Measurements from ENCODE around the gene TBL2.

TBL2 gene

GRCh38 chr7:73596191-73597065 is 18.0 kb upstream of the TBL2 start:
- H3K4me1 ChIP-seq (ENCODE audit: control extremely low read depth in 1 of 4, control insufficient read depth in 4 of 4, insufficient read depth in 4 of 4, low read length in 3 of 4), result no peaks in the 10 kb centered on the region
- no peaks in the 10 kb centered on the region for H3K36me3 ChIP-seq (ENCODE audit: control insufficient read depth in 4 of 4, insufficient read depth in 4 of 4, low read length in 3 of 4)
- POLR2A ChIA-PET, result no interaction called here
- 68% methylated on average over 28 of the region's 37 CpGs for WGBS (ENCODE audit: insufficient coverage)
- DNase-seq, result no peak
- H3K27me3 ChIP-seq (replicated peaks in 2 of 5; ENCODE audit: control insufficient read depth in 4 of 5, insufficient read depth in 5 of 5, low read length in 4 of 5), result peaks cover 4 to 77% (median 11%) of the 10 kb centered on the region in 5 experiments
- CTCF ChIA-PET, result interaction anchor here (1.2 to 1.8 kb wide), 2 partner anchors 10 to 258 kb away, joined by 3 to 11 read pairs; no protein-coding TSS in a partner anchor
- no peak overlapping the region for H3K27ac ChIP-seq (ENCODE audit: insufficient read depth in 1 of 2, low read depth in 1 of 2, low read length in 2 of 2, poor library complexity in 1 of 2, severe bottlenecking in 2 of 2)
- H3K9me3 ChIP-seq (ENCODE audit: control extremely low read depth in 1 of 5, control insufficient read depth in 4 of 5, insufficient read depth in 2 of 5, low read depth in 1 of 5, low read length in 4 of 5), result no peaks in the 10 kb centered on the region
- H3K4me3 ChIP-seq (ENCODE audit: control insufficient read depth in 1 of 7, extremely low read depth in 1 of 7, insufficient read depth in 4 of 7, low read depth in 2 of 7, low read length in 6 of 7), result no peak overlapping the region

GRCh38 chr7:73595358-73595757 is 17.0 kb upstream of the TBL2 start:
- H3K27ac ChIP-seq (ENCODE audit: insufficient read depth in 1 of 2, low read depth in 1 of 2, low read length in 2 of 2, poor library complexity in 1 of 2, severe bottlenecking in 2 of 2), result no peak overlapping the region
- CTCF ChIA-PET, result interaction anchor here (1.2 to 1.8 kb wide), 2 partner anchors 11 to 259 kb away, joined by 3 to 11 read pairs; no protein-coding TSS in a partner anchor
- POLR2A ChIA-PET, result no interaction called here
- H3K4me1 ChIP-seq (ENCODE audit: control extremely low read depth in 1 of 4, control insufficient read depth in 4 of 4, insufficient read depth in 4 of 4, low read length in 3 of 4), result no peaks in the 10 kb centered on the region
- no peaks in the 10 kb centered on the region for H3K36me3 ChIP-seq (ENCODE audit: control insufficient read depth in 4 of 4, insufficient read depth in 4 of 4, low read length in 3 of 4)
- no peaks in the 10 kb centered on the region for H3K9me3 ChIP-seq (ENCODE audit: control extremely low read depth in 1 of 5, control insufficient read depth in 4 of 5, insufficient read depth in 2 of 5, low read depth in 1 of 5, low read length in 4 of 5)
- peaks cover 0 to 70% (median 11%) of the 10 kb centered on the region in 5 experiments for H3K27me3 ChIP-seq (replicated peaks in 2 of 5; ENCODE audit: control insufficient read depth in 4 of 5, insufficient read depth in 5 of 5, low read length in 4 of 5)
- DNase-seq, result no peak
- no peak overlapping the region for H3K4me3 ChIP-seq (ENCODE audit: control insufficient read depth in 1 of 7, extremely low read depth in 1 of 7, insufficient read depth in 4 of 7, low read depth in 2 of 7, low read length in 6 of 7)
- 92% methylated on average over 6 of the region's 9 CpGs for WGBS (ENCODE audit: insufficient coverage)

GRCh38 chr7:73593207-73594045 is 15.0 kb upstream of the TBL2 start:
- WGBS (ENCODE audit: insufficient coverage), result 83% methylated on average over 14 of the region's 14 CpGs
- Histone ChIP-seq H3K27me3 (replicated peaks in 2 of 5; ENCODE audit: control insufficient read depth in 4 of 5, insufficient read depth in 5 of 5, low read length in 4 of 5) (peaks cover 0 to 52% (median 8%) of the 10 kb centered on the region in 5 experiments), H3K4me1 (ENCODE audit: control extremely low read depth in 1 of 4, control insufficient read depth in 4 of 4, insufficient read depth in 4 of 4, low read length in 3 of 4) (no peaks in the 10 kb centered on the region), H3K4me3 (ENCODE audit: control insufficient read depth in 1 of 7, extremely low read depth in 1 of 7, insufficient read depth in 4 of 7, low read depth in 2 of 7, low read length in 6 of 7) (no peak overlapping the region), H3K9me3 (ENCODE audit: control extremely low read depth in 1 of 5, control insufficient read depth in 4 of 5, insufficient read depth in 2 of 5, low read depth in 1 of 5, low read length in 4 of 5) (no peaks in the 10 kb centered on the region), H3K27ac (ENCODE audit: insufficient read depth in 1 of 2, low read depth in 1 of 2, low read length in 2 of 2, poor library complexity in 1 of 2, severe bottlenecking in 2 of 2) (no peak overlapping the region), H3K36me3 (ENCODE audit: control insufficient read depth in 4 of 4, insufficient read depth in 4 of 4, low read length in 3 of 4) (no peaks in the 10 kb centered on the region)
- POLR2A ChIA-PET, result no interaction called here
- DNase-seq, result no peak
- CTCF ChIA-PET, result interaction anchor here (1.2 to 1.5 kb wide), 3 partner anchors 12 to 75 kb away, joined by 3 to 5 read pairs (median 3); no protein-coding TSS in a partner anchor

- Histone ChIP-seq H3K27ac (ENCODE audit: insufficient read depth in 1 of 2, low read depth in 1 of 2, low read length in 2 of 2, poor library complexity in 1 of 2, severe bottlenecking in 2 of 2) (no peak overlapping the region), H3K27me3 (replicated peaks in 2 of 5; ENCODE audit: control insufficient read depth in 4 of 5, insufficient read depth in 5 of 5, low read length in 4 of 5) (peaks cover 0 to 2% (median 0%) of the 10 kb centered on the region in 5 experiments), H3K4me1 (ENCODE audit: control extremely low read depth in 1 of 4, control insufficient read depth in 4 of 4, insufficient read depth in 4 of 4, low read length in 3 of 4) (peaks cover under 1 to 18% (median 9%) of the 10 kb centered on the region in 4 experiments), H3K4me3 (ENCODE audit: control insufficient read depth in 1 of 7, extremely low read depth in 1 of 7, insufficient read depth in 4 of 7, low read depth in 2 of 7, low read length in 6 of 7) (no peak overlapping the region), H3K9me3 (ENCODE audit: control extremely low read depth in 1 of 5, control insufficient read depth in 4 of 5, insufficient read depth in 2 of 5, low read depth in 1 of 5, low read length in 4 of 5) (no peaks in the 10 kb centered on the region), H3K36me3 (ENCODE audit: control insufficient read depth in 4 of 4, insufficient read depth in 4 of 4, low read length in 3 of 4) (no peaks in the 10 kb centered on the region)
- CTCF ChIA-PET, result interaction anchor here (0.8 to 1.7 kb wide), 3 partner anchors 19 to 20 kb away, joined by 3 to 6 read pairs (median 3); no protein-coding TSS in a partner anchor
- DNase-seq, result no peak
- WGBS (ENCODE audit: insufficient coverage), result 95% methylated on average over 11 of the region's 12 CpGs
- POLR2A ChIA-PET, result interaction anchor here (1.0 kb wide), 1 partner anchor 9 kb away, joined by 3 read pairs; the partner anchor contains the start of gene TBL2
These were observed 8.5 kb upstream of the TBL2 start for GRCh38 chr7:73586911-73587310.

GRCh38 chr7:73585196-73585595 is 6.8 kb upstream of the TBL2 start:
- no peaks in the 10 kb centered on the region for H3K9me3 ChIP-seq (ENCODE audit: control extremely low read depth in 1 of 5, control insufficient read depth in 4 of 5, insufficient read depth in 2 of 5, low read depth in 1 of 5, low read length in 4 of 5)
- peaks cover 4 to 29% (median 14%) of the 10 kb centered on the region in 4 experiments for H3K4me1 ChIP-seq (ENCODE audit: control extremely low read depth in 1 of 4, control insufficient read depth in 4 of 4, insufficient read depth in 4 of 4, low read length in 3 of 4)
- no peaks in the 10 kb centered on the region for H3K36me3 ChIP-seq (ENCODE audit: control insufficient read depth in 4 of 4, insufficient read depth in 4 of 4, low read length in 3 of 4)
- DNase-seq, result no peak
- H3K4me3 ChIP-seq (ENCODE audit: control insufficient read depth in 1 of 7, extremely low read depth in 1 of 7, insufficient read depth in 4 of 7, low read depth in 2 of 7, low read length in 6 of 7), result no peak overlapping the region
- peaks cover 0 to 2% (median 0%) of the 10 kb centered on the region in 5 experiments for H3K27me3 ChIP-seq (replicated peaks in 2 of 5; ENCODE audit: control insufficient read depth in 4 of 5, insufficient read depth in 5 of 5, low read length in 4 of 5)
- ChIA-PET CTCF (interaction anchor here (1.7 kb wide), 1 partner anchor 21 kb away, joined by 8 read pairs; no protein-coding TSS in a partner anchor), POLR2A (interaction anchor here (0.7 kb wide), 1 partner anchor 15 kb away, joined by 3 read pairs; no protein-coding TSS in a partner anchor)
- no peak overlapping the region for H3K27ac ChIP-seq (ENCODE audit: insufficient read depth in 1 of 2, low read depth in 1 of 2, low read length in 2 of 2, poor library complexity in 1 of 2, severe bottlenecking in 2 of 2)
- WGBS (ENCODE audit: insufficient coverage), result 100% methylated on average over 2 of the region's 2 CpGs

- ChIA-PET CTCF (interaction anchor here (2.0 kb wide), 1 partner anchor 24 kb away, joined by 7 read pairs; no protein-coding TSS in a partner anchor), POLR2A (no interaction called here)
- no peak overlapping the region for H3K4me3 ChIP-seq (ENCODE audit: control insufficient read depth in 1 of 7, extremely low read depth in 1 of 7, insufficient read depth in 4 of 7, low read depth in 2 of 7, low read length in 6 of 7)
- H3K4me1 ChIP-seq (ENCODE audit: control extremely low read depth in 1 of 4, control insufficient read depth in 4 of 4, insufficient read depth in 4 of 4, low read length in 3 of 4), result peaks cover 8 to 33% (median 19%) of the 10 kb centered on the region in 4 experiments
- no peaks in the 10 kb centered on the region for H3K36me3 ChIP-seq (ENCODE audit: control insufficient read depth in 4 of 4, insufficient read depth in 4 of 4, low read length in 3 of 4)
- peaks cover 0 to 2% (median 0%) of the 10 kb centered on the region in 5 experiments for H3K27me3 ChIP-seq (replicated peaks in 2 of 5; ENCODE audit: control insufficient read depth in 4 of 5, insufficient read depth in 5 of 5, low read length in 4 of 5)
- 92% methylated on average over 4 of the region's 6 CpGs for WGBS (ENCODE audit: insufficient coverage)
- no peak for DNase-seq
- no peaks in the 10 kb centered on the region for H3K9me3 ChIP-seq (ENCODE audit: control extremely low read depth in 1 of 5, control insufficient read depth in 4 of 5, insufficient read depth in 2 of 5, low read depth in 1 of 5, low read length in 4 of 5)
- H3K27ac ChIP-seq (ENCODE audit: insufficient read depth in 1 of 2, low read depth in 1 of 2, low read length in 2 of 2, poor library complexity in 1 of 2, severe bottlenecking in 2 of 2), result no peak overlapping the region
These were observed 4.4 kb upstream of the TBL2 start for GRCh38 chr7:73582664-73583202.
